Calu3 (cell line): Measurements from ENCODE around the gene LIX1L. TPM values are rescaled to one million over a fixed set of nuclear protein-coding genes. Genes with fewer than 3 reads are reported as not detected.

Experiments used
- BruUV-seq: library from RNA; stranded (reverse); fragments of 400-500 nt; replicated peaks from 2 replicates; lab custom pipeline; 2021; lab: Mats Ljungman, UMichigan
- CTCF ChIA-PET: fragments of 300-600 bp; sonication (Branson Sonifier 250); formaldehyde crosslinking; loops from one replicate; lab custom pipeline; 2022; ENCODE audit warnings: antibody characterized with exemption; lab: Charles Lee
- DNase-seq: peaks from one replicate; pipeline ENCODE4 v3.0.0; 2022
- H3K27ac Mint-ChIP-seq: one replicate; pipeline ENCODE4 v1.8.0; 2022; ENCODE audit warnings: mixed read lengths; ENCODE audit not compliant: unreplicated experiment
- H3K27me3 Mint-ChIP-seq: one replicate; pipeline ENCODE4 v1.8.0; 2022; ENCODE audit warnings: mixed read lengths; ENCODE audit not compliant: unreplicated experiment
- H3K36me3 Mint-ChIP-seq: one replicate; pipeline ENCODE4 v1.8.0; 2022; ENCODE audit warnings: mild to moderate bottlenecking, moderate library complexity, mixed read lengths; ENCODE audit not compliant: insufficient read depth, unreplicated experiment
- H3K4me1 Mint-ChIP-seq: one replicate; pipeline ENCODE4 v1.8.0; 2022; ENCODE audit warnings: mild to moderate bottlenecking, low read depth, mixed read lengths; ENCODE audit not compliant: unreplicated experiment
- H3K4me3 Mint-ChIP-seq: one replicate; pipeline ENCODE4 v1.8.0; 2022; ENCODE audit warnings: mild to moderate bottlenecking, low read depth, moderate library complexity, mixed read lengths; ENCODE audit not compliant: unreplicated experiment
- H3K9me3 Mint-ChIP-seq: one replicate; pipeline ENCODE4 v1.8.0; 2022; ENCODE audit warnings: low read depth, mixed read lengths; ENCODE audit not compliant: unreplicated experiment
- CTCF ChIP-seq: fragments of 200-600 bp; IDR thresholded peaks from one replicate; pipeline ENCODE4 v1.8.0; 2022; ENCODE audit warnings: antibody characterized with exemption; ENCODE audit not compliant: unreplicated experiment
- intact Hi-C: fragments of 100-400 bp; cut with micrococcal nuclease; formaldehyde crosslinking; loops from one replicate; pipeline ENCODE4 v1.10.0; 2022; ENCODE audit not compliant: unreplicated experiment
- total RNA-seq: library from RNA; stranded (reverse); gene quantifications from 2 replicates; pipeline ENCODE4 v1.2.3, GENCODE V29; 2022

The LIX1L gene
- total RNA-seq, 1 experiment from 2014 or later = 7.2 TPM

- no peak overlapping the region for H3K4me3 Mint-ChIP-seq
- H3K4me1 Mint-ChIP-seq = peaks cover 32% of the 10 kb centered on the region
- H3K36me3 Mint-ChIP-seq = no peaks in the 10 kb centered on the region
- H3K27me3 Mint-ChIP-seq = no peaks in the 10 kb centered on the region
- no peak for DNase-seq
- no TSS peak for BruUV-seq
- no peak overlapping the region for H3K27ac Mint-ChIP-seq
- H3K9me3 Mint-ChIP-seq = no peaks in the 10 kb centered on the region
- CTCF ChIA-PET = no interaction called here
- TF ChIP-seq CTCF = no peak
- intact Hi-C loops = no loop called here
Measured at GRCh38 chr1:145986551-145986950, 28.7 kb upstream of the LIX1L start.

DNA sequence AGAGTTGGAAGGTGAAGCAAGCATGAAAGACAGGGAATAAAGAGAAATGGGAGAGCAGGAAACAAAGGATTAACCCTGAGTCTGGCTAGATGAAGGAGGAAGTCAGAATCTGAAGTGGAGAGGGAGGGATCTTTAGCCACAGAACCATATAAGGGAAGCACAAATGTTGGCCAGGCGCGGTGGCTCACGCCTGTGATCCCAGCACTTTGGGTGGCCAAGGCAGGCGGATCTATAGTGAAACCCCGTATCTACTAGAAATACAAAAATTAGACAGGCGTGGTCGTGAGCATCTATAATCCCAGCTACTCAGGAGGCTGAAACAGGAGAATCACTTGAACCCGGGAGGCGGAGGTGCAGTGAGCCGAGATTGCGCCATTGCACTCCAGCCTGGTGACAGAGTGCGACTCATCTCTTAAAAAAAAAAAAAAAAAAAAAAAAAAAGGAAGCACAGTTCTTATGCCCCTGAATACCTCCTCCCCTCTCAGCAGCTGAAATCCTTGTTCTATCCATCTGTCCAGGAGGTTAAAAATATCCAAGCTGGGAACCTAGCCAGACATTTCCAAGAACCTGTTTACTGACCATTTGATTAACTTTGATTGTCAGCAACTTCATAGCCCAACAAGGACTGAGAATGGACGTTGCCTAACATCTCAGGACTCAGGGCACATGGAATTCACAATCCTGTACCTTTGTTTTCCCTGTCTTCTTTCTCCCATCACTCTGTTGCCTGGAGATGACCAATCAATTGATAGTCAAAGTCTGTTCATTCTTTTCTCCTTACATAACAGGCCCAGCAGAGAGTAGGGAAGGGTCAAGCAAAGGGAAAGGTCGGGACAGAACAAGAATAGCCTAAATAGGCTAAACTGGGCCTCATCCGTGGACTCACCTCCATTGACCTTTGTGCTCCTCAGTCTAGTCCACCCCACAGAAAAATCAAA, 28.0 kb upstream of the LIX1L start:
- no peaks in the 10 kb centered on the region for H3K27me3 Mint-ChIP-seq
- BruUV-seq = no TSS peak
- no peaks in the 10 kb centered on the region for H3K9me3 Mint-ChIP-seq
- H3K27ac Mint-ChIP-seq = no peak overlapping the region
- no peak overlapping the region for H3K4me3 Mint-ChIP-seq
- no peak for DNase-seq
- H3K36me3 Mint-ChIP-seq = no peaks in the 10 kb centered on the region
- CTCF ChIA-PET = interaction anchor here (0.5 kb wide), 1 partner anchor 46 kb away, joined by 4 read pairs; no protein-coding TSS in a partner anchor
- peaks cover 31% of the 10 kb centered on the region for H3K4me1 Mint-ChIP-seq
- TF ChIP-seq CTCF = no peak
- intact Hi-C loops = no loop called here

DNA sequence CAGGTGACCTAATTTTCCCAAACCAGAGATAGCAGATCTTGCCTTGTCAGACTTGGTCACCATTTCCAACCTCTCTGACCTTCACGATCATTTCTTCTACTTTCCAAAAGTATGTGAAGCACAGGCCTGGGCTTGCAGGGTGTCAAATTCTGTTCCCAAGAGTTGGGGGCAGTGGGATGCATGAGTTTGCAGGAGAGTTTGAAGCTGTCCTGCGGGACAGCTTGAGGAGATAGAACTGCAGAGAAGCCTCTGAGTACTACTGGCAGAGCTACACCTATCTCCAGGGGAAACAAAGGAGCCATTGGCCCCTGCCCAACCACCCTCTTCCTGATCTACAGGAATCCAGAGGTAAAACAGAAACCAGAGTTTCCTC, 27.3 kb upstream of the LIX1L start:
- CTCF ChIA-PET = no interaction called here
- intact Hi-C loops = no loop called here
- H3K4me3 Mint-ChIP-seq = no peak overlapping the region
- H3K9me3 Mint-ChIP-seq = no peaks in the 10 kb centered on the region
- TF ChIP-seq CTCF = no peak
- H3K27ac Mint-ChIP-seq = no peak overlapping the region
- peaks cover 24% of the 10 kb centered on the region for H3K4me1 Mint-ChIP-seq
- H3K36me3 Mint-ChIP-seq = no peaks in the 10 kb centered on the region
- DNase-seq = no peak
- BruUV-seq = no TSS peak
- H3K27me3 Mint-ChIP-seq = no peaks in the 10 kb centered on the region

DNA sequence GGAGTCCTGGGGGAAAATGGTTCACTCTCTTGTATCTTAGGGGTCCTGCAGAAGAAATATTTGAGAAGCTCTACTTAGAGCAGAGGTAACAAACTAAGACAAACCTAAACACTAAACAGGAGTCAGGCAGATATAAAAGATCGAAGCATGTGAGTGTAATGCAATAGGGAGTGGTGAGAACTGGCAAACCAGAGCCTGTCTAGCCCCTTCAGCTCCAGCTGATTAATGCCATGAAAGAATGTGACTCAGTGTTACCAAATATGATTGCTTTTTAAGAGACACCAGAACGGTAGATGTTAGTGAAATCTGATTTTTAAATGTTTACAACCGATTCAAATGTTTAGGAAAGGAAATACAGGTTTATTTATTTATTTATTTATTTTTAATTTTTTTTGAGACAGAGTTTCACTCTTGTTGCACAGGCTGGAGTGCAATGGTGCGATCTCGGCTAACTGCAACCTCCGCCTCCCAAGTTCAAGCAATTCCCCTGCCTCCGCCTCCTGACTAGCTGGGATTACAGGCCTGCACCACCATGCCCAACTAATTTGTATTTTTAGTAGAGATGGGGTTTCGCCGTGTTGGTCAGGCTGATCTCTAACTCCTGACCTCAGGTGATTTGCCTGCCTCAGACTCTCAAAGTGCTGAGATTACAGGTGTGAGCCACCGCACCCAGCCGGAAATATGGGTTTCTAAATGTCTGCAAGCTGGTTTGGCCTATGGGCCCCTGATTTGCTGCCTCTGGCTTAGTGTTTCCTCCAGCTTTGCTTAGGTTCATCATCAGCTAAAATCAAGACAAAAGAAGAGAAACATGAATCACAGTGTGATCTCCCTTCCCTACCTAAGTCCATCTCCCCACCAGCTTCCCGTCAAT, 26.4 kb upstream of the LIX1L start:
- Mint-ChIP-seq H3K36me3 (no peaks in the 10 kb centered on the region), H3K4me1 (peaks cover 23% of the 10 kb centered on the region), H3K9me3 (no peaks in the 10 kb centered on the region), H3K4me3 (no peak overlapping the region), H3K27ac (no peak overlapping the region), H3K27me3 (no peaks in the 10 kb centered on the region)
- CTCF ChIA-PET = no interaction called here
- BruUV-seq = no TSS peak
- no peak for DNase-seq
- intact Hi-C loops = no loop called here
- no peak for TF ChIP-seq CTCF
